Uterus (tissue), 2 donors: ENCODE data around the gene TANK.

Experiments used
- CTCF ChIP-seq, 4 experiments: fragments of 200-600 bp in 2 of 4; fragments of 450-650 bp in 2 of 4; sonication (generic) in 2 of 4; IDR thresholded peaks; one replicate each; pipeline ENCODE4 v1.5.1; 2016 to 2019; ENCODE audit warnings: antibody characterized with exemption in 4 of 4, mild to moderate bottlenecking in 2 of 4, moderate library complexity in 1 of 4
- POLR2A ChIP-seq, 2 donors: fragments of 450-650 bp; IDR thresholded peaks; one replicate each; pipeline ENCODE4 v1.6.1; 2016; ENCODE audit warnings: antibody characterized with exemption in 2 of 2, mild to moderate bottlenecking in 1 of 2, moderate library complexity in 1 of 2

- TF ChIP-seq POLR2A (IDR thresholded peaks at IDR 0.05): no peak
- TF ChIP-seq CTCF (IDR thresholded peaks at IDR 0.05): no peak
Measured at GRCh38 chr2:161283926-161284325, 123.7 kb downstream of the TANK start.
